GM12864 (cell line): ENCODE data around the gene LMAN2L.

ENCODE experiments used
- DNase-seq: peaks from one replicate; pipeline ENCODE4 v3.0.0-alpha.2; 2011; ENCODE audit warnings: low read depth
- H3K4me3 ChIP-seq: 2 replicates; pipeline ENCODE4 v1.5.1; 2011; ENCODE audit warnings: mild to moderate bottlenecking, low read depth, low read length, control low read depth
- CTCF ChIP-seq: IDR thresholded peaks from 2 replicates; pipeline ENCODE4 v1.5.1; 2011; ENCODE audit warnings: low read depth, mild to moderate bottlenecking, moderate library complexity, low read length, control low read depth, inconsistent platforms; ENCODE audit errors: missing control alignments

Gene LMAN2L

GRCh38 chr2:96695602-96696001 is 44.3 kb downstream of the LMAN2L start:
- peak; percentile 16 for TF ChIP-seq CTCF
- no peak overlapping the region for H3K4me3 ChIP-seq
- no peak for DNase-seq

- no peak for TF ChIP-seq CTCF
- H3K4me3 ChIP-seq = no peak overlapping the region
- DNase-seq = no peak
Observed at GRCh38 chr2:96694816-96695455, 44.9 kb downstream of the LMAN2L start.

GRCh38 chr2:96694279-96694678 is 45.6 kb downstream of the LMAN2L start:
- no peak for TF ChIP-seq CTCF
- H3K4me3 ChIP-seq = no peak overlapping the region
- no peak for DNase-seq

GRCh38 chr2:96693286-96694200 is 46.3 kb downstream of the LMAN2L start:
- no peak for TF ChIP-seq CTCF
- H3K4me3 ChIP-seq = no peak overlapping the region
- no peak for DNase-seq

- no peak for TF ChIP-seq CTCF
- DNase-seq = no peak
- no peak overlapping the region for H3K4me3 ChIP-seq
Observed at GRCh38 chr2:96692094-96692971, 47.5 kb downstream of the LMAN2L start.

GRCh38 chr2:96691022-96691612 is 48.7 kb downstream of the LMAN2L start:
- H3K4me3 ChIP-seq = no peak overlapping the region
- no peak for DNase-seq
- TF ChIP-seq CTCF = no peak
